IMR-90 (cell line): ENCODE results near the gene MAB21L3. TPM values are rescaled to one million over a fixed set of nuclear protein-coding genes. Genes with fewer than 3 reads are reported as not detected.

Experiments
- ATAC-seq: fragments of 200-7000 bp; cut with Tn5 transposase; 2 replicates; pipeline ENCODE4 v1.9.1; 2020; ENCODE audit warnings: low read depth, mild to moderate bottlenecking, moderate library complexity
- BruUV-seq: library from RNA; stranded (reverse); fragments of 400-500 nt; replicated peaks from 2 replicates; lab custom pipeline; 2021; lab: Mats Ljungman, UMichigan
- CTCF ChIA-PET: fragments of 300-600 bp; formaldehyde crosslinking; extraction: SDS; loops from one replicate; lab custom pipeline; 2021; ENCODE audit warnings: antibody characterized with exemption; lab: Yijun Ruan, JAX
- POLR2A ChIA-PET: fragments of 300-600 bp; sonication (Branson Sonifier 250); formaldehyde crosslinking; loops from one replicate; lab custom pipeline; 2022; ENCODE audit warnings: antibody characterized with exemption; ENCODE audit not compliant: unreplicated experiment; lab: Charles Lee
- DNase-seq: peaks from one replicate; pipeline ENCODE4 v3.0.0; 2013
- H2AFZ ChIP-seq: replicated peaks from 2 replicates; pipeline ENCODE3; 2013; ENCODE audit warnings: low read length, mild to moderate bottlenecking; ENCODE audit not compliant: poor library complexity
- H2AK5ac ChIP-seq: 2 replicates; pipeline ENCODE4 v1.6.1; 2013; ENCODE audit warnings: low read depth, low read length, inconsistent platforms
- H2AK9ac ChIP-seq: replicated peaks from 2 replicates; pipeline ENCODE3; 2013; ENCODE audit warnings: mild to moderate bottlenecking, low read depth, low read length, moderate library complexity; ENCODE audit not compliant: poor library complexity
- H2BK120ac ChIP-seq: 2 replicates; pipeline ENCODE4 v1.6.1; 2013; ENCODE audit warnings: low read depth, low read length, inconsistent platforms
- H2BK15ac ChIP-seq: 3 replicates; pipeline ENCODE4 v1.6.1; 2013; ENCODE audit warnings: low read depth, low read length, inconsistent platforms
- H2BK20ac ChIP-seq: 2 replicates; pipeline ENCODE4 v1.6.1; 2013; ENCODE audit warnings: low read depth, mild to moderate bottlenecking, inconsistent platforms, low read length, moderate library complexity
- H2BK5ac ChIP-seq: 2 replicates; pipeline ENCODE4 v1.6.1; 2013; ENCODE audit warnings: mild to moderate bottlenecking, low read depth, low read length, inconsistent platforms; ENCODE audit not compliant: poor library complexity, severe bottlenecking
- H3K14ac ChIP-seq: replicated peaks from 2 replicates; pipeline ENCODE4 v1.6.1; 2013; ENCODE audit warnings: low read depth, low read length, inconsistent platforms
- H3K18ac ChIP-seq: 2 replicates; pipeline ENCODE4 v1.6.1; 2013; ENCODE audit warnings: low read depth, low read length, control low read depth
- H3K23ac ChIP-seq: 2 replicates; pipeline ENCODE4 v1.6.1; 2013; ENCODE audit warnings: low read depth, low read length, inconsistent platforms
- H3K27ac ChIP-seq: 2 replicates; pipeline ENCODE4 v1.5.1; 2013; ENCODE audit warnings: mild to moderate bottlenecking, control low read depth, low read length; ENCODE audit not compliant: insufficient read depth
- H3K27me3 ChIP-seq: 2 replicates; pipeline ENCODE4 v1.6.1; 2013; ENCODE audit warnings: low read length; ENCODE audit not compliant: control insufficient read depth, insufficient read depth
- H3K36me3 ChIP-seq: 2 replicates; pipeline ENCODE4 v1.6.1; 2013; ENCODE audit warnings: low read length, mixed read lengths; ENCODE audit not compliant: control insufficient read depth, insufficient read depth
- H3K4ac ChIP-seq: 2 replicates; pipeline ENCODE4 v1.6.1; 2013; ENCODE audit warnings: low read depth, low read length, inconsistent platforms
- H3K4me1 ChIP-seq: 2 replicates; pipeline ENCODE4 v1.6.1; 2013; ENCODE audit warnings: low read length, mixed read lengths; ENCODE audit not compliant: control insufficient read depth, insufficient read depth
- H3K4me2 ChIP-seq: 2 replicates; pipeline ENCODE4 v1.6.1; 2013; ENCODE audit warnings: low read depth, mild to moderate bottlenecking, control low read depth, low read length, moderate library complexity
- H3K4me3 ChIP-seq: 2 replicates; pipeline ENCODE4 v1.5.1; 2013; ENCODE audit warnings: low read depth, mild to moderate bottlenecking, control low read depth, low read length, moderate library complexity; ENCODE audit not compliant: insufficient read depth
- H3K56ac ChIP-seq: 2 replicates; pipeline ENCODE4 v1.6.1; 2013; ENCODE audit warnings: low read length, inconsistent platforms; ENCODE audit not compliant: insufficient read depth; ENCODE audit errors: extremely low read depth
- H3K79me1 ChIP-seq, 2 experiments: 2 replicates each; pipeline ENCODE4 v1.6.1; 2013; ENCODE audit warnings: low read length in 2 of 2, inconsistent platforms in 1 of 2, low read depth in 1 of 2
- H3K9ac ChIP-seq: 2 replicates; pipeline ENCODE4 v1.6.1; 2013; ENCODE audit warnings: low read depth, low read length, control low read depth
- H3K9me1 ChIP-seq: 2 replicates; pipeline ENCODE4 v1.6.1; 2013; ENCODE audit warnings: low read length, inconsistent platforms; ENCODE audit not compliant: insufficient read depth
- H3K9me3 ChIP-seq: 2 replicates; pipeline ENCODE4 v1.6.1; 2013; ENCODE audit warnings: low read length; ENCODE audit not compliant: control insufficient read depth, insufficient read depth
- H4K20me1 ChIP-seq: 2 replicates; pipeline ENCODE4 v1.6.1; 2013; ENCODE audit warnings: low read length, inconsistent platforms; ENCODE audit not compliant: insufficient read depth
- H4K5ac ChIP-seq: 2 replicates; pipeline ENCODE4 v1.6.1; 2013; ENCODE audit warnings: mild to moderate bottlenecking, low read depth, low read length, control low read depth
- H4K8ac ChIP-seq, 2 experiments: 2 replicates each; pipeline ENCODE4 v1.6.1; 2013; ENCODE audit warnings: low read depth in 2 of 2, low read length in 2 of 2, control low read depth in 1 of 2, inconsistent platforms in 1 of 2
- H4K91ac ChIP-seq: 2 replicates; pipeline ENCODE4 v1.6.1; 2013; ENCODE audit warnings: low read depth, low read length, inconsistent platforms; ENCODE audit not compliant: insufficient read depth
- MXI1 ChIP-seq: IDR thresholded peaks from 2 replicates; pipeline ENCODE4 v1.6.1; 2012; ENCODE audit warnings: low read depth, mild to moderate bottlenecking, low read length, moderate library complexity, borderline replicate concordance
- RFX5 ChIP-seq: IDR thresholded peaks from 2 replicates; pipeline ENCODE4 v1.8.0; 2012; ENCODE audit warnings: low read depth, mild to moderate bottlenecking, low read length, moderate library complexity
- WGBS, 2 experiments: methylation state at CpG; one replicate each; pipeline versions ENCODE4 v1.1.5 to v1.1.7; 2013; ENCODE audit warnings: missing lambda C conversion rate in 2 of 2; ENCODE audit not compliant: insufficient read length in 1 of 2; ENCODE audit errors: extremely low coverage in 2 of 2; 5-methylcytosine and 5-hydroxymethylcytosine counted together
- dilution Hi-C: fragments of 300-500 bp; cut with HindIII; formaldehyde crosslinking; loops from one replicate; pipeline ENCODE4 v1.14.3; 2018; ENCODE audit warnings: low sequenced_read_pairs; ENCODE audit not compliant: unreplicated experiment
- in situ Hi-C: fragments of 300-500 bp; cut with MboI; formaldehyde crosslinking; loops from 3 replicates; pipeline ENCODE4 v1.14.3; 2019; ENCODE audit warnings: low sequenced_read_pairs, inconsistent platforms, mixed read lengths
- intact Hi-C: fragments of 100-400 bp; cut with micrococcal nuclease; formaldehyde crosslinking; loops from 2 replicates; pipeline ENCODE4 v1.10.0; 2022
- polyA plus RNA-seq, 3 experiments: library from polyadenylated mRNA; depleted of rRNA; stranded (reverse); fragments of >200 nt; gene quantifications; 2 replicates each; pipeline ENCODE4 v1.2.3, GENCODE V29; 2012; ENCODE audit warnings: low replicate concordance in 1 of 3
- total RNA-seq: library from RNA; depleted of rRNA; stranded (reverse); fragments of >200 nt; gene quantifications from 2 replicates; pipeline ENCODE4 v1.2.3, GENCODE V29; 2012
- TF ChIP-seq, protein P1 (sequence below): fragments of 150-350 bp; IDR thresholded peaks from 2 replicates; pipeline ENCODE4 v1.6.1; 2016; ENCODE audit warnings: low read depth, mild to moderate bottlenecking, low read length, moderate library complexity, borderline replicate concordance
- TF ChIP-seq, protein P2 (sequence below): fragments of 150-350 bp; IDR thresholded peaks from 2 replicates; pipeline ENCODE4 v1.6.1; 2017; ENCODE audit warnings: mild to moderate bottlenecking, antibody characterized with exemption, low read length, low read depth

MAB21L3 gene
- total and polyA plus RNA-seq, 2 of the 4 experiments (the other 2 are of a cell fraction) = not detected

DNA sequence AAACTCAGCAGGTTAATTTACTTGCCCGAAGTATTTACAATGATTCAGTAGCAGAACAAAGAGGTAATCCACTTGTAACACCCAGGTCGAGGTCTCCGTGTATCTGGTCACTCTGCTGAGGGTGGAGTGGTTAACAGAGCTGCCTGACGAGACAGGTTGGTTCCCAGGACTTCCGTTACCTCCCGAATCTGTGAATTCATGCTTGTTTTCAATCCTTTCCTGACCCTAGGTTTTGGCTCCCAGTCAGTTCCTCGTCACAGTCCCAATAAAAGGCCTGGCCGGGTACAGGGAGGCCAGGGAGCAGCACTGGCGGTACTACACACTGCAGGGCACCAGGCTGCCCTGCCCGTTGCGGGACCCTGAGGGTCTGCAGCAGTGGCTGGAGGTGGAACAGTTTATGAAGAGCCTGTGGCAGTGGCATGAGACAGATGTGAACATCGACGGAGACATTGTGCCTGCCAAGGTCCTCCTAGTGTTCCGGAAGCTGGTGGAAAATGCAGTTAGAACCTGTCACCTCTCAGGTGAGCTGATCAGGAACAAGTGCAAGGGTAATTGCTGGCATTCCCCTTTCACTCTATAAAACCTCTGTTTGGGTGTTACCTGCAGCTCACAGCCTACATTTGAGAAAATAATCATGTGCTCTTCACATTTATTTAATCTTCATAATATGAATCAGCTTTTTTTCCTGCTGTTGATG lies 12.8 kb downstream of the MAB21L3 start:
- intact Hi-C loops (no loop called here), dilution Hi-C loops (no loop called here), in situ Hi-C loops (no loop called here)
- no peak overlapping the region for H4K8ac ChIP-seq
- no peak for ATAC-seq
- no peak overlapping the region for H3K56ac ChIP-seq
- H3K9me3 ChIP-seq = no peaks in the 10 kb centered on the region
- DNase-seq = no peak
- H3K4me1 ChIP-seq = 0 out of 2 replicates have a peak, but pooled peaks cover 1% of the 10 kb centered on the region
- peaks cover 20% of the 10 kb centered on the region for H3K27me3 ChIP-seq
- no peak overlapping the region for H2AK5ac ChIP-seq
- no peak overlapping the region for H3K27ac ChIP-seq
- 100% methylated on average over 1 of the region's 14 CpGs; no CpG with 5 or more reads in 1 of the 2 experiments for WGBS, 2 experiments
- H3K9me1 ChIP-seq = no peaks in the 10 kb centered on the region
- no peaks in the 10 kb centered on the region for H3K36me3 ChIP-seq
- H2BK5ac ChIP-seq = no peak overlapping the region
- H4K5ac ChIP-seq = no peak overlapping the region
- BruUV-seq = no TSS peak
- H3K4me3 ChIP-seq = no peak overlapping the region
- H3K9ac ChIP-seq = no peak overlapping the region
- no peak overlapping the region for H2AFZ ChIP-seq
- no peak overlapping the region for H2BK120ac ChIP-seq
- no peak overlapping the region for H2BK15ac ChIP-seq
- ChIA-PET POLR2A (no interaction called here), CTCF (interaction anchor here (1.6 to 2.2 kb wide), 2 partner anchors 15 to 362 kb away, joined by 8 to 9 read pairs; no protein-coding TSS in a partner anchor)
- H2BK20ac ChIP-seq = no peak overlapping the region
- no peak overlapping the region for H3K18ac ChIP-seq
- H3K4ac ChIP-seq = no peak overlapping the region
- no peaks in the 10 kb centered on the region for H3K79me1 ChIP-seq
- no peak overlapping the region for H3K23ac ChIP-seq
- no peaks in the 10 kb centered on the region for H4K20me1 ChIP-seq
- no peak overlapping the region for H3K4me2 ChIP-seq
- H4K91ac ChIP-seq = no peak overlapping the region
- H3K14ac ChIP-seq = no peak overlapping the region
- TF ChIP-seq RFX5 (no peak), MXI1 (no peak)
- TF ChIP-seq, protein P1, sequence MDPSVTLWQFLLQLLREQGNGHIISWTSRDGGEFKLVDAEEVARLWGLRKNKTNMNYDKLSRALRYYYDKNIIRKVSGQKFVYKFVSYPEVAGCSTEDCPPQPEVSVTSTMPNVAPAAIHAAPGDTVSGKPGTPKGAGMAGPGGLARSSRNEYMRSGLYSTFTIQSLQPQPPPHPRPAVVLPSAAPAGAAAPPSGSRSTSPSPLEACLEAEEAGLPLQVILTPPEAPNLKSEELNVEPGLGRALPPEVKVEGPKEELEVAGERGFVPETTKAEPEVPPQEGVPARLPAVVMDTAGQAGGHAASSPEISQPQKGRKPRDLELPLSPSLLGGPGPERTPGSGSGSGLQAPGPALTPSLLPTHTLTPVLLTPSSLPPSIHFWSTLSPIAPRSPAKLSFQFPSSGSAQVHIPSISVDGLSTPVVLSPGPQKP = no peak
- TF ChIP-seq, protein P2, sequence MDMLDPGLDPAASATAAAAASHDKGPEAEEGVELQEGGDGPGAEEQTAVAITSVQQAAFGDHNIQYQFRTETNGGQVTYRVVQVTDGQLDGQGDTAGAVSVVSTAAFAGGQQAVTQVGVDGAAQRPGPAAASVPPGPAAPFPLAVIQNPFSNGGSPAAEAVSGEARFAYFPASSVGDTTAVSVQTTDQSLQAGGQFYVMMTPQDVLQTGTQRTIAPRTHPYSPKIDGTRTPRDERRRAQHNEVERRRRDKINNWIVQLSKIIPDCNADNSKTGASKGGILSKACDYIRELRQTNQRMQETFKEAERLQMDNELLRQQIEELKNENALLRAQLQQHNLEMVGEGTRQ = no peak
- H2AK9ac ChIP-seq = no peak overlapping the region
